H1 (cell line): Measurements from ENCODE around the gene CX3CR1. TPM values are rescaled to one million over a fixed set of nuclear protein-coding genes. Genes with fewer than 3 reads are reported as not detected.

Experiments
- CTCF ChIA-PET: fragments of 300-600 bp; sonication (Branson Sonifier 250); formaldehyde crosslinking; loops from one replicate; lab custom pipeline; 2021; ENCODE audit not compliant: partially characterized antibody; lab: Charles Lee
- POLR2A ChIA-PET: fragments of 300-600 bp; sonication (Branson Sonifier 250); formaldehyde crosslinking; loops from one replicate; lab custom pipeline; 2021; ENCODE audit warnings: inconsistent platforms; ENCODE audit not compliant: partially characterized antibody; lab: Charles Lee
- DNase-seq, 2 experiments: peaks; one replicate each; pipeline versions ENCODE4 v3.0.0 to v3.0.0-alpha.2; 2010 to 2022; ENCODE audit warnings: low spot score in 2 of 2, low read depth in 1 of 2, mixed read lengths in 1 of 2
- FAIRE-seq: peaks from 2 replicates; lab custom pipeline; 2011; peaks lifted over from hg19 to GRCh38; lab: Jason Lieb, UNC
- H2AFZ ChIP-seq: 2 replicates; pipeline ENCODE4 v1.8.1; 2012; ENCODE audit warnings: low read length, inconsistent platforms
- H2AK5ac ChIP-seq: 2 replicates; pipeline ENCODE4 v1.6.1; 2013; ENCODE audit warnings: low read depth, low read length
- H2BK120ac ChIP-seq: replicated peaks from 2 replicates; pipeline ENCODE3; 2013; ENCODE audit warnings: low read depth, low read length, inconsistent platforms
- H2BK12ac ChIP-seq: 2 replicates; pipeline ENCODE4 v1.6.1; 2013; ENCODE audit warnings: low read depth, low read length
- H2BK15ac ChIP-seq: 2 replicates; pipeline ENCODE4 v1.6.1; 2013; ENCODE audit warnings: low read length
- H2BK20ac ChIP-seq: 2 replicates; pipeline ENCODE4 v1.6.1; 2013; ENCODE audit warnings: low read length
- H2BK5ac ChIP-seq: 2 replicates; pipeline ENCODE4 v1.6.1; 2013; ENCODE audit warnings: low read depth, low read length
- H3K14ac ChIP-seq: 2 replicates; pipeline ENCODE4 v1.6.1; 2013; ENCODE audit warnings: inconsistent platforms; ENCODE audit not compliant: insufficient read length
- H3K18ac ChIP-seq: 2 replicates; pipeline ENCODE4 v1.6.1; 2013; ENCODE audit warnings: low read length; ENCODE audit errors: extremely low read depth
- H3K23ac ChIP-seq: 2 replicates; pipeline ENCODE4 v1.6.1; 2013; ENCODE audit warnings: inconsistent platforms; ENCODE audit not compliant: insufficient read length
- H3K23me2 ChIP-seq: 2 replicates; pipeline ENCODE4 v1.6.1; 2013; ENCODE audit warnings: low read depth, low read length
- H3K27ac ChIP-seq: 2 replicates; pipeline ENCODE4 v1.6.1; 2011; ENCODE audit warnings: low read depth, low read length, inconsistent platforms
- H3K27me3 ChIP-seq, 4 experiments: replicated peaks in 1 of 4; 1 replicate in 1 of 4; 2 replicates in 3 of 4; pipeline versions ENCODE4 v1.6.1 to v1.8.1; 2011 to 2013; ENCODE audit warnings: low read length in 3 of 4, mild to moderate bottlenecking in 3 of 4, inconsistent platforms in 2 of 4, mixed read lengths in 2 of 4, moderate library complexity in 1 of 4; ENCODE audit not compliant: control insufficient read depth in 3 of 4, insufficient read depth in 3 of 4; ENCODE audit errors: extremely low read depth in 1 of 4
- H3K36me3 ChIP-seq, 4 experiments: 2 replicates each; pipeline versions ENCODE4 v1.6.1 to v1.8.1; 2011 to 2013; ENCODE audit warnings: mild to moderate bottlenecking in 4 of 4, low read length in 3 of 4, moderate library complexity in 2 of 4, control low read depth in 1 of 4, inconsistent platforms in 1 of 4; ENCODE audit not compliant: insufficient read depth in 4 of 4, control insufficient read depth in 2 of 4
- H3K4ac ChIP-seq: replicated peaks from 2 replicates; pipeline ENCODE3; 2013; ENCODE audit warnings: low read length, low read depth, mixed read lengths, inconsistent platforms; ENCODE audit not compliant: insufficient read length
- H3K4me1 ChIP-seq, 4 experiments: replicated peaks in 1 of 4; 1 replicate in 1 of 4; 2 replicates in 3 of 4; pipeline versions ENCODE4 v1.6.1 to v1.8.1; 2011 to 2013; ENCODE audit warnings: low read length in 3 of 4, inconsistent platforms in 2 of 4, mixed read lengths in 1 of 4; ENCODE audit not compliant: insufficient read depth in 4 of 4, control insufficient read depth in 3 of 4
- H3K4me2 ChIP-seq, 2 experiments: 2 replicates each; pipeline versions ENCODE4 v1.6.1 to v1.8.1; 2011 to 2013; ENCODE audit warnings: low read depth in 2 of 2, low read length in 2 of 2, control low read depth in 1 of 2, inconsistent platforms in 1 of 2, mild to moderate bottlenecking in 1 of 2; ENCODE audit not compliant: insufficient read depth in 1 of 2
- H3K4me3 ChIP-seq, 4 experiments: fragments of 200-600, 300-600 bp in 1 of 4; sonication (generic), shearing (Covaris generic), sonication (Bioruptor Twin) in 1 of 4; 2 replicates each; pipeline versions ENCODE4 v1.5.1 to v1.8.1; 2011 to 2016; ENCODE audit warnings: low read length in 4 of 4, low read depth in 3 of 4, control low read depth in 2 of 4, inconsistent platforms in 2 of 4, mild to moderate bottlenecking in 2 of 4, mixed read lengths in 1 of 4, moderate library complexity in 1 of 4; ENCODE audit not compliant: insufficient read depth in 2 of 4; ENCODE audit errors: extremely low read depth in 1 of 4
- H3K56ac ChIP-seq: replicated peaks from 2 replicates; pipeline ENCODE3; 2013; ENCODE audit warnings: low read depth, mild to moderate bottlenecking, mixed read lengths, low read length, inconsistent platforms; ENCODE audit not compliant: insufficient read length
- H3K79me1 ChIP-seq: 2 replicates; pipeline ENCODE4 v1.6.1; 2013; ENCODE audit warnings: low read depth, low read length, control low read depth
- H3K79me2 ChIP-seq, 2 experiments: 2 replicates each; pipeline versions ENCODE4 v1.6.1 to v1.8.1; 2012 to 2013; ENCODE audit warnings: low read length in 2 of 2, mild to moderate bottlenecking in 2 of 2, inconsistent platforms in 1 of 2; ENCODE audit not compliant: insufficient read depth in 2 of 2, control insufficient read depth in 1 of 2
- H3K9ac ChIP-seq, 4 experiments: replicated peaks in 1 of 4; 1 replicate in 1 of 4; 2 replicates in 3 of 4; pipeline versions ENCODE4 v1.6.1 to v1.8.1; 2011 to 2013; ENCODE audit warnings: low read depth in 3 of 4, low read length in 3 of 4, control low read depth in 2 of 4, mild to moderate bottlenecking in 2 of 4, moderate library complexity in 2 of 4, inconsistent platforms in 1 of 4; ENCODE audit errors: extremely low read depth in 1 of 4
- H3K9me3 ChIP-seq, 2 experiments: 2 replicates each; pipeline versions ENCODE4 v1.6.1 to v1.8.1; 2012 to 2013; ENCODE audit warnings: mild to moderate bottlenecking in 2 of 2, moderate library complexity in 2 of 2, control low read depth in 1 of 2, inconsistent platforms in 1 of 2, low read depth in 1 of 2, low read length in 1 of 2, mixed read lengths in 1 of 2; ENCODE audit not compliant: insufficient read depth in 2 of 2
- H4K20me1 ChIP-seq, 2 experiments: replicated peaks in 1 of 2; 2 replicates each; pipeline versions ENCODE3 to v1.8.1; 2011 to 2013; ENCODE audit warnings: inconsistent platforms in 2 of 2, low read length in 2 of 2, mild to moderate bottlenecking in 1 of 2; ENCODE audit not compliant: insufficient read depth in 2 of 2, control insufficient read depth in 1 of 2
- H4K5ac ChIP-seq: 2 replicates; pipeline ENCODE4 v1.6.1; 2013; ENCODE audit warnings: low read length, low read depth, mixed read lengths, inconsistent platforms; ENCODE audit not compliant: insufficient read length
- H4K8ac ChIP-seq: 2 replicates; pipeline ENCODE4 v1.8.0; 2013; ENCODE audit warnings: mild to moderate bottlenecking, moderate library complexity, low read length, inconsistent platforms; ENCODE audit not compliant: insufficient read depth; ENCODE audit errors: extremely low read depth
- H4K91ac ChIP-seq: replicated peaks from 2 replicates; pipeline ENCODE3; 2013; ENCODE audit warnings: low read length, mixed read lengths, inconsistent platforms; ENCODE audit not compliant: insufficient read length
- CEBPB ChIP-seq: IDR thresholded peaks from 2 replicates; pipeline ENCODE4 v1.6.1; 2012; ENCODE audit warnings: low read depth, low read length
- WGBS, 2 experiments: shearing (Covaris generic) in 1 of 2; methylation state at CpG; one replicate each; pipeline versions ENCODE4 v1.1.6 to v1.1.7; 2013 to 2015; ENCODE audit warnings: low lambda C conversion rate in 2 of 2, mixed read lengths in 2 of 2, inconsistent platforms in 1 of 2, low coverage in 1 of 2, missing lambda C conversion rate in 1 of 2; ENCODE audit not compliant: insufficient replicate concordance in 2 of 2, insufficient coverage in 1 of 2, insufficient read length in 1 of 2; ENCODE audit errors: extremely low coverage in 1 of 2, missing lambda C conversion rate in 1 of 2; 5-methylcytosine and 5-hydroxymethylcytosine counted together
- polyA plus RNA-seq, 7 experiments: library from polyadenylated mRNA; depleted of rRNA in 3 of 7; stranded (reverse) in 5 of 7; unstranded in 2 of 7; fragments of >200 nt in 5 of 7; fragments of 200-250 nt in 2 of 7; gene quantifications; 1 replicate in 5 of 7; 2 replicates in 1 of 7; 4 replicates in 1 of 7; pipeline versions ENCODE4 v1.2.1 to v1.2.3, GENCODE V29; 2011 to 2013; ENCODE audit warnings: missing spikeins in 2 of 7, mixed read lengths in 2 of 7
- total RNA-seq: library from RNA; stranded (reverse); fragmentation: NEBNext Ultra II Directional; extraction: Animal tissue kit (Norgen Biotek cat#: 25700); gene quantifications from 2 replicates; pipeline ENCODE4 v1.2.1, GENCODE V29; 2021

The CX3CR1 gene
- total and polyA plus RNA-seq, 2 of the 8 experiments (the other 6 are each of a cell fraction or from before 2014, with no cell fraction given) = 0.08 TPM; not detected in 1

DNA sequence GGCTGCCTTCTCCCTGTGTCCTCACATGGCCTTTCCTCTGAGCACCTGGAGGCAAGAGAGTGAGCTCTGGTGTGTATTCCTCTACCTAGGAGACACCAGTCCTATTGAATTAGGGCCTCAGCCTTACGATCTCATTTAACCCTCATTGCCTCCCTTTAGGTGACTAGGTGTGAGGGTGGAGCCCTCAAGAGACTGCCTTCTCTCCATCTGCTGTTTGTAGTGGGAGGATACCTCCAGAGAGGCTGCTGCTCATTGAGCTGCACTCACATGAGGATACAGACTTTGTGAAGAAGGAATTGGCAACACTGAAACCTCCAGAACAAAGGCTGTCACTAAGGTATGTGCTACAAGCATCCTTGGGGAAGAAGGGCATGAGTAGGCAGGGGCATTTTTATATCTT is 49.7 kb upstream of the CX3CR1 start, which contains the start of gene CCR8:
CCR8 (plus strand) TSS at position 217 of the 400 bp plus-strand sequence. CDS start 2,623 bp downstream, outside the sequence.
- Histone ChIP-seq H3K18ac (peak within 1 kb of the TSS; percentile 10; the same call in 1 of the 2 replicates), H3K56ac (no peak within 1 kb of the TSS), H2BK15ac (no peak within 1 kb of the TSS), H3K9ac (no peak within 1 kb of the TSS; a peak in 1 of 7 replicates), H3K9me3 (peaks cover 0 to 5% of the 10 kb centered on the region in 2 experiments; a peak in 1 of 4 replicates), H3K14ac (no peak within 1 kb of the TSS), H2BK12ac (no peak within 1 kb of the TSS), H3K79me1 (no peaks in the 10 kb centered on the region), H2BK5ac (no peak within 1 kb of the TSS), H4K91ac (no peak within 1 kb of the TSS), H4K8ac (no peak within 1 kb of the TSS), H3K23ac (no peak within 1 kb of the TSS), H3K4me1 (peaks cover 0 to 5% (median 2%) of the 10 kb centered on the region in 4 experiments; a peak in 1 of 7 replicates), H3K23me2 (no peaks in the 10 kb centered on the region), H3K4ac (no peak within 1 kb of the TSS), H3K4me3 (no peak within 1 kb of the TSS), H3K27ac (no peak within 1 kb of the TSS), H3K79me2 (no peaks in the 10 kb centered on the region; a peak in 1 of 4 replicates), H2AFZ (peak within 1 kb of the TSS; percentile 89; the same call in 1 of the 2 replicates), H4K5ac (no peak within 1 kb of the TSS), H3K36me3 (no peaks in the 10 kb centered on the region; a peak in 1 of 8 replicates), H3K4me2 (no peak within 1 kb of the TSS), H4K20me1 (no peaks in the 10 kb centered on the region), H3K27me3 (no peaks in the 10 kb centered on the region), H2BK20ac (no peak within 1 kb of the TSS), H2BK120ac (no peak within 1 kb of the TSS), H2AK5ac (no peak within 1 kb of the TSS)
- ChIA-PET POLR2A (no interaction called here), CTCF (interaction anchor here (1.7 to 1.9 kb wide), 2 partner anchors 41 to 49 kb away, joined by 5 to 6 read pairs; no protein-coding TSS in a partner anchor)
- WGBS, 2 experiments = 81% methylated on average over 1 of the region's 1 CpG; no CpG with 5 or more reads in 1 of the 2 experiments
- FAIRE-seq (no peak), DNase-seq (no peak)
- TF ChIP-seq CEBPB = no peak
